ENCODE results near the gene PIGU.

DNA sequence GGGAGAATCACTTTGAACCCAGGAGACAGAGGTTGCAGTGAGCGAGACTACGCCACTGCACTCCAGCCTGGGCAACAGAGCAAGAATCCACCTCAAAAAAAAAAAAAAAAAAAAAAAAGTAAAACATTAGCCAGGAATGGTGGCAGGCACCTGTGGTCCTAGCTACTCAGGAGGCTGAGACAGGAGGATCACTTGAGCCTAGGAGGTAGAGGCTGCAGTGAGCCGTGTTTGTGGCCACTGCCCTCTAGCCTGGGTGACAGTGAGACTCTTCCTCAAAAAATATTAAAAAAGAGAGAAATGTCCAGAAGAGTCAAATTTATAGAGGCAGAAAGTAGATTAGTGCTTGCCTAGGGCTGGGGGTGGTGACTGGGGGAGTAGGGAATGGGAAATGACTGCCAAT lies 6.8 kb upstream of the PIGU start:
- TF ChIP-seq POLR2AphosphoS5 (IDR thresholded peaks at IDR 0.05; ENCODE audit: low read depth, low read length) (no peak), SIN3A (IDR thresholded peaks at IDR 0.05; ENCODE audit: borderline replicate concordance, insufficient read depth, low read length) (no peak), TAF1 (IDR thresholded peaks at IDR 0.05; ENCODE audit: borderline replicate concordance, insufficient read depth, low read length) (no peak), FOXP2 (optimal IDR thresholded peaks at IDR 0.05; ENCODE audit: borderline replicate concordance, extremely low read depth, extremely low read length, insufficient read depth) (no peak)
- TF ChIP-seq, protein P1, sequence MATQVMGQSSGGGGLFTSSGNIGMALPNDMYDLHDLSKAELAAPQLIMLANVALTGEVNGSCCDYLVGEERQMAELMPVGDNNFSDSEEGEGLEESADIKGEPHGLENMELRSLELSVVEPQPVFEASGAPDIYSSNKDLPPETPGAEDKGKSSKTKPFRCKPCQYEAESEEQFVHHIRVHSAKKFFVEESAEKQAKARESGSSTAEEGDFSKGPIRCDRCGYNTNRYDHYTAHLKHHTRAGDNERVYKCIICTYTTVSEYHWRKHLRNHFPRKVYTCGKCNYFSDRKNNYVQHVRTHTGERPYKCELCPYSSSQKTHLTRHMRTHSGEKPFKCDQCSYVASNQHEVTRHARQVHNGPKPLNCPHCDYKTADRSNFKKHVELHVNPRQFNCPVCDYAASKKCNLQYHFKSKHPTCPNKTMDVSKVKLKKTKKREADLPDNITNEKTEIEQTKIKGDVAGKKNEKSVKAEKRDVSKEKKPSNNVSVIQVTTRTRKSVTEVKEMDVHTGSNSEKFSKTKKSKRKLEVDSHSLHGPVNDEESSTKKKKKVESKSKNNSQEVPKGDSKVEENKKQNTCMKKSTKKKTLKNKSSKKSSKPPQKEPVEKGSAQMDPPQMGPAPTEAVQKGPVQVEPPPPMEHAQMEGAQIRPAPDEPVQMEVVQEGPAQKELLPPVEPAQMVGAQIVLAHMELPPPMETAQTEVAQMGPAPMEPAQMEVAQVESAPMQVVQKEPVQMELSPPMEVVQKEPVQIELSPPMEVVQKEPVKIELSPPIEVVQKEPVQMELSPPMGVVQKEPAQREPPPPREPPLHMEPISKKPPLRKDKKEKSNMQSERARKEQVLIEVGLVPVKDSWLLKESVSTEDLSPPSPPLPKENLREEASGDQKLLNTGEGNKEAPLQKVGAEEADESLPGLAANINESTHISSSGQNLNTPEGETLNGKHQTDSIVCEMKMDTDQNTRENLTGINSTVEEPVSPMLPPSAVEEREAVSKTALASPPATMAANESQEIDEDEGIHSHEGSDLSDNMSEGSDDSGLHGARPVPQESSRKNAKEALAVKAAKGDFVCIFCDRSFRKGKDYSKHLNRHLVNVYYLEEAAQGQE (IDR thresholded peaks at IDR 0.05; ENCODE audit: insufficient read depth in 1 of 2, low read depth in 2 of 2, low read length in 2 of 2): no peak

Measured in PFSK-1 (cell line).